Hepatocyte (in vitro differentiated cells): ENCODE data around the gene PCSK6. TPM values are rescaled to one million over a fixed set of nuclear protein-coding genes. Genes with fewer than 3 reads are reported as not detected.

Source experiments
- DNase-seq: peaks from one replicate; pipeline ENCODE4 v3.0.0-alpha.2; 2016; ENCODE audit warnings: low spot score
- H2AFZ ChIP-seq: fragments of 200-600 bp; sonication (generic); 2 replicates; pipeline ENCODE4 v1.6.0; 2016; ENCODE audit warnings: antibody characterized with exemption, mild to moderate bottlenecking
- H3K27ac ChIP-seq: fragments of 200-600 bp; sonication (generic); 2 replicates; pipeline ENCODE4 v1.5.1; 2016; ENCODE audit warnings: mild to moderate bottlenecking
- H3K27me3 ChIP-seq: fragments of 200-600 bp; sonication (generic); 2 replicates; pipeline ENCODE4 v1.6.1; 2016
- H3K36me3 ChIP-seq: fragments of 200-600 bp; sonication (generic); replicated peaks from 2 replicates; pipeline ENCODE4 v1.5.1; 2016; ENCODE audit warnings: low read depth; ENCODE audit not compliant: insufficient read depth
- H3K4me1 ChIP-seq: fragments of 200-600 bp; sonication (generic); 2 replicates; pipeline ENCODE4 v1.5.1; 2016; ENCODE audit warnings: mild to moderate bottlenecking, moderate library complexity; ENCODE audit not compliant: insufficient read depth
- H3K4me2 ChIP-seq: fragments of 200-600 bp; sonication (generic); 2 replicates; pipeline ENCODE4 v1.6.0; 2016
- H3K4me3 ChIP-seq: fragments of 200-600 bp; sonication (generic); 2 replicates; pipeline ENCODE4 v1.5.1; 2016; ENCODE audit warnings: mild to moderate bottlenecking
- H3K79me2 ChIP-seq: fragments of 200-600 bp; sonication (generic); 2 replicates; pipeline ENCODE4 v1.6.0; 2017; ENCODE audit warnings: mild to moderate bottlenecking
- H3K9me2 ChIP-seq: fragments of 200-600 bp; sonication (generic); replicated peaks from 2 replicates; pipeline ENCODE4 v1.6.0; 2017; ENCODE audit warnings: mild to moderate bottlenecking; ENCODE audit not compliant: insufficient read depth
- H3K9me3 ChIP-seq: fragments of 200-600 bp; sonication (generic); 2 replicates; pipeline ENCODE4 v1.5.1; 2016; ENCODE audit warnings: low read depth, mild to moderate bottlenecking
- H4K20me1 ChIP-seq: fragments of 200-600 bp; sonication (generic); 2 replicates; pipeline ENCODE4 v1.6.0; 2016; ENCODE audit warnings: mild to moderate bottlenecking; ENCODE audit not compliant: insufficient read depth, poor library complexity, severe bottlenecking
- CTCF ChIP-seq: fragments of 200-600 bp; sonication (generic); IDR thresholded peaks from 2 replicates; pipeline ENCODE4 v1.5.1; 2016; ENCODE audit warnings: antibody characterized with exemption, mild to moderate bottlenecking; ENCODE audit not compliant: poor library complexity
- EZH2 ChIP-seq: fragments of 200-600 bp; sonication (generic); IDR thresholded peaks from 2 replicates; pipeline ENCODE4 v1.6.1; 2016; ENCODE audit warnings: antibody characterized with exemption, mild to moderate bottlenecking, borderline replicate concordance
- EZH2phosphoT487 ChIP-seq: fragments of 200-600 bp; sonication (generic); IDR thresholded peaks from one replicate; pipeline ENCODE4 v1.6.1; 2018; ENCODE audit warnings: antibody characterized with exemption, mild to moderate bottlenecking, low read depth, moderate library complexity; ENCODE audit not compliant: unreplicated experiment, severe bottlenecking
- WGBS: methylation state at CpG from one replicate; pipeline ENCODE4 v1.1.6; 2016; ENCODE audit warnings: low lambda C conversion rate; ENCODE audit errors: missing lambda C conversion rate; 5-methylcytosine and 5-hydroxymethylcytosine counted together
- polyA plus RNA-seq: library from polyadenylated mRNA; unstranded; fragments of >200 nt; fragmentation: Nextera tagmentation; extraction: Ambion mirVana; gene quantifications from 2 replicates; pipeline ENCODE4 v1.2.1, GENCODE V29; 2016
- total RNA-seq: library from RNA; depleted of rRNA; stranded (reverse); fragments of >200 nt; gene quantifications from 2 replicates; pipeline ENCODE4 v1.2.3, GENCODE V29; 2014

PCSK6 gene
- total and polyA plus RNA-seq, 2 experiments from 2014 or later = 31.7 to 40.5 TPM

- Histone ChIP-seq H3K27me3 (no peaks in the 10 kb centered on the region), H2AFZ (no peak overlapping the region), H3K27ac (no peak overlapping the region), H3K36me3 (no peaks in the 10 kb centered on the region), H3K4me2 (no peak overlapping the region), H3K9me3 (no peaks in the 10 kb centered on the region), H3K9me2 (no peaks in the 10 kb centered on the region), H3K4me1 (peaks cover 17% of the 10 kb centered on the region), H3K79me2 (no peaks in the 10 kb centered on the region), H4K20me1 (no peaks in the 10 kb centered on the region), H3K4me3 (no peak overlapping the region)
- 93% methylated on average over 6 of the region's 6 CpGs for WGBS
- TF ChIP-seq EZH2phosphoT487 = no peak
- no peak for TF ChIP-seq EZH2
- TF ChIP-seq CTCF = no peak
- no peak for DNase-seq
Observed at GRCh38 chr15:101532865-101533264, 43.4 kb upstream of the PCSK6 start.

GRCh38 chr15:101531170-101531569 is 41.7 kb upstream of the PCSK6 start:
- no peak for TF ChIP-seq EZH2
- no peak for TF ChIP-seq CTCF
- Histone ChIP-seq H3K9me2 (no peaks in the 10 kb centered on the region), H3K27ac (no peak overlapping the region), H3K27me3 (no peaks in the 10 kb centered on the region), H3K9me3 (no peaks in the 10 kb centered on the region), H3K4me1 (peaks cover 16% of the 10 kb centered on the region), H4K20me1 (no peaks in the 10 kb centered on the region), H3K36me3 (no peaks in the 10 kb centered on the region), H3K4me3 (no peak overlapping the region), H2AFZ (no peak overlapping the region), H3K79me2 (no peaks in the 10 kb centered on the region), H3K4me2 (no peak overlapping the region)
- 94% methylated on average over 13 of the region's 13 CpGs for WGBS
- no peak for DNase-seq

DNA sequence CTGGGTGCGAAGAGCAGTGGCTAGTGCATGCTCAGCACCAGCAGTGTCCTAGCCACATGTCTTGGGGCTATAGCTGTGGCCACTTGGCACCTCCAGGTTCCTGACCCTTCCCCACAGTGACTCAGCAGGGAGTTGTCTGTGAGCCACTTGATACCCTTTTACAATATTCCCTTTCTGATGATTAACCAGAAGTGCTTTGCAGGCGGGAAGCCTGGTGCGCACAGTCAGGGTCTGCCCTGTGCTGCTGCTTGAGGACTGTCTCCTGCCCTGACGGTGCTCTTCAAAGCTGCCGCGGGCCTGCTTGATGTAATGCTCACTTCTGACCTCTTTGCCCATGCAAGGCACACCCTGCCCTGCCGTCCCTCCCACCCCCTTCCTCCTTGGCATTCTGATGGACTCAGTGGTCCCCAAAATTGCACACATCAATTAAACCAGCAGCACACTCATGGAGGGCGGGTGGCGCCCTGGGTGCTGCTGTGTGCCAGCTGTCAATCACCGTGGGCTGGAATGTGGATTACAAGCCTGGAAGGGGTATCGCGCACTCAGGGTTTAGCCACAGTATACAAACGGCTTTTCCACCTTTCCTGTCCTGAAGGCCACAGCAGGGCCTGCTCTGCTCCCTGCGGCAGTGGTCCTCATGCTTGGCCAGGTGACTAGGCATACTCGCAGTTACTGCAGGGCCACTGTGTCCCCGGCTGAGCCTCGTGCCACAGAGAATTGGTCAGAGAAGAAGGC is 40.9 kb upstream of the PCSK6 start:
- Histone ChIP-seq H4K20me1 (no peaks in the 10 kb centered on the region), H3K27ac (no peak overlapping the region), H3K4me2 (no peak overlapping the region), H3K4me3 (no peak overlapping the region), H3K4me1 (peaks cover 16% of the 10 kb centered on the region), H3K79me2 (no peaks in the 10 kb centered on the region), H3K9me2 (no peaks in the 10 kb centered on the region), H3K9me3 (no peaks in the 10 kb centered on the region), H3K36me3 (no peaks in the 10 kb centered on the region), H3K27me3 (no peaks in the 10 kb centered on the region), H2AFZ (no peak overlapping the region)
- no peak for TF ChIP-seq CTCF
- TF ChIP-seq EZH2 = no peak
- no peak for TF ChIP-seq EZH2phosphoT487
- 88% methylated on average over 17 of the region's 17 CpGs for WGBS
- no peak for DNase-seq
